GM20000 (cell line): ENCODE results near the gene B3GNT7.

Experiments
- DNase-seq: peaks from one replicate; pipeline ENCODE4 v3.0.0; 2012; ENCODE audit warnings: low spot score
- TF ChIP-seq, protein P1 (sequence below): IDR thresholded peaks from 2 replicates; pipeline ENCODE4 v1.5.1; 2012; ENCODE audit warnings: mild to moderate bottlenecking, control low read depth; ENCODE audit errors: extremely low read depth, missing control alignments

The B3GNT7 gene

GRCh38 chr2:231367178-231367577 is 28.3 kb upstream of the B3GNT7 start:
- TF ChIP-seq, protein P1, sequence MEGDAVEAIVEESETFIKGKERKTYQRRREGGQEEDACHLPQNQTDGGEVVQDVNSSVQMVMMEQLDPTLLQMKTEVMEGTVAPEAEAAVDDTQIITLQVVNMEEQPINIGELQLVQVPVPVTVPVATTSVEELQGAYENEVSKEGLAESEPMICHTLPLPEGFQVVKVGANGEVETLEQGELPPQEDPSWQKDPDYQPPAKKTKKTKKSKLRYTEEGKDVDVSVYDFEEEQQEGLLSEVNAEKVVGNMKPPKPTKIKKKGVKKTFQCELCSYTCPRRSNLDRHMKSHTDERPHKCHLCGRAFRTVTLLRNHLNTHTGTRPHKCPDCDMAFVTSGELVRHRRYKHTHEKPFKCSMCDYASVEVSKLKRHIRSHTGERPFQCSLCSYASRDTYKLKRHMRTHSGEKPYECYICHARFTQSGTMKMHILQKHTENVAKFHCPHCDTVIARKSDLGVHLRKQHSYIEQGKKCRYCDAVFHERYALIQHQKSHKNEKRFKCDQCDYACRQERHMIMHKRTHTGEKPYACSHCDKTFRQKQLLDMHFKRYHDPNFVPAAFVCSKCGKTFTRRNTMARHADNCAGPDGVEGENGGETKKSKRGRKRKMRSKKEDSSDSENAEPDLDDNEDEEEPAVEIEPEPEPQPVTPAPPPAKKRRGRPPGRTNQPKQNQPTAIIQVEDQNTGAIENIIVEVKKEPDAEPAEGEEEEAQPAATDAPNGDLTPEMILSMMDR: no peak
- no peak for DNase-seq

DNA sequence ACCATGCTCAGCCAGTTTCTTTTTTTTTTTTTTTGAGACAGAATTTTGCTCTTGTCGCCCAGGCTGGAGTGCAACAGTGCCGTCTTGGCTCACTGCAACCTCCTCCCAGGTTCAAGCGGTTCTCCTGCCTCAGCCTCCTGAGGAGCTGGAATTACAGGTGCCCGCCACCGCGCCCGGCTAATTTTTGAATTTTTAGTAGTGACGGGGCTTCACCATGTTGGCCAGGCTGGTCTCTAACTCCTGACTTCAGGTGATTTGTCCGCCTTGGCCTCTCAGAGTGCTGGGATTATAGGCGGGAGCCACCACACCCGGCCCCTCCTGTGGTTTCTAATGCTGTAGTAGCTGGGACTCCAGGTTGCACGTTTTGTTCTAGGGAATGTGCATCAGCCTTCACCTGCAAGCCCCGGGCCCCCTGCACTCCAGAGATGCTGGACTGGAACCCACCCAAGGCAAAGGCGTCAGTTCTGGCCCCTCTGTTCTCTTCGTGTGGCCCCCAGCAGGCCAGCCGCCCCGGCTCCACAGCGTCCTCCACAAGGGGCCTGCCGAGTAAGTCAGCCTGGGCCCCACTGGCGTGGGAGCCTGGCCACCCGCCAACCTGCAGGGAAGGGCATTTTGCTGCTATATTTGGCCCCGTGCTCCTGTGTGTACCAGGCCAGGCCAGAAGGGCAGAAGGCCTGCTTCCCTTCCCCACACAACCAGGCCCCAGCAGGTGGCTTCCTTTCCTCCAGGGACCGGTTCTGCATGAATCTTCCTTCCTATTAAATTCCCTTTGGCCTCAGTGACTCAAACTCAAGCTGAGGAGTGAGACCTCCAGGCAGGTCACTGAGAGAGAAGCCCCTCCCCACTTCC is 25.7 kb upstream of the B3GNT7 start:
- TF ChIP-seq, protein P1: no peak
- no peak for DNase-seq

- no peak for DNase-seq
- TF ChIP-seq, protein P1: no peak
Observed at GRCh38 chr2:231370429-231370748, 25.1 kb upstream of the B3GNT7 start.

DNA sequence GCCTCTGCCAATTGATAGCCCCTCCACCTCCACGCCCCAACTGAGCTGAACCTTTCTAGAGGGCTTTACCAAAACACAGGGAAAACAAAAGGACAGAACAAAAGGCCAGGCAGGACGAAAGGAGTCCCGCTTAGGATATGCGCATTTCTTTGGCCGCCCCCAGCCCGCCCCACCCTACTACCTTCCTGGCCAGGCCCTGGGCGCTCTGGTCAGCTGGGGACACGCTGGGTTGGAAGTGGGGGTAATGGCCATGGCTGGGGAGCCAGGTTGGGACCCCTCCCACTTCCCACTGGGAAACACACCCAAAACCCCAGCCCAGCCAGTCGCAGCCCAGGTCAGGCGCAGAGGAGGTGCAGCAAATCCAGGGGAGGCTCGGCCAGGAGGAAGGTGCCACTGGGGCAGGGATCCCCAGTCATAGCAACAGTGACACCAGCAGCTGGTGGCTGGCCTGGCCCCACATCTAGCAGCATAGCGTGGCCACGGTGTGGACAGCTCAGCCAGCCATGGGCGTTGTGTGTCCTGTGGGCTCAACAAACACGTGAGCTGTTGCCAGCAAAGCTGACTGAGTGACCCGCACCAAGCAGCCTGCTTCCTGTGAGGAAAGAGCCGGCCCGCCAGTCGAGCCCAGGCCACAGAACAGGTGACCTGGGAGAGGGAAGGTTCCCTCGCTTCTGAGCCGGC is 24.6 kb upstream of the B3GNT7 start:
- TF ChIP-seq, protein P1: no peak
- no peak for DNase-seq

- DNase-seq: no peak
- TF ChIP-seq, protein P1: no peak
Observed at GRCh38 chr2:231371430-231372054, 24.0 kb upstream of the B3GNT7 start.

DNA sequence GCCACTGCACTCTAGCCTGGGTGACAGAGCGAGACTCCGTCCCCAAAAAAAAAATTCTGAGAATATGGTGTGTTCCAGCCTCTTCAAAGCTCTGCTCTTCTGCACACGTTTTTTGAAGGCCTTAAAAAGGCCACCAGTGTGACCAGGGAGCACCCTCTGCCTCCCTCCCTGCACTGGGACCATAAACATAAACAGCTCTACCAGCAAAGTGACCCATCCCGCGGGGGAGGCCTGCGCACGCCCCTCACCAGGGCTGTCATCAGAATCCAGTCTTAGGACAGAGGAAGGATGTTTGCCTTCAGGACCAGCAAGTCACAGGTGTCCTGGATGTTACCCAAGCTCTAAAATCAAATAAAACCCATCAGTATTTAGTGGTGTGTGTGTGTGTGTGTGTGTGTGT is 23.2 kb upstream of the B3GNT7 start:
- no peak for DNase-seq
- TF ChIP-seq, protein P1: no peak

- DNase-seq: no peak
- TF ChIP-seq, protein P1: no peak
Observed at GRCh38 chr2:231373184-231373583, 22.3 kb upstream of the B3GNT7 start.
